ENCODE measurements around the gene WDR83.
A peak's percentile ranks its signal among the peaks of the same experiment; 100 is the strongest.
"Not testable (repeated sequence)": the region's sequence is repeated elsewhere in the genome, so short reads cannot be mapped to it uniquely, and the experiment has no call there.

Gene WDR83

DNA sequence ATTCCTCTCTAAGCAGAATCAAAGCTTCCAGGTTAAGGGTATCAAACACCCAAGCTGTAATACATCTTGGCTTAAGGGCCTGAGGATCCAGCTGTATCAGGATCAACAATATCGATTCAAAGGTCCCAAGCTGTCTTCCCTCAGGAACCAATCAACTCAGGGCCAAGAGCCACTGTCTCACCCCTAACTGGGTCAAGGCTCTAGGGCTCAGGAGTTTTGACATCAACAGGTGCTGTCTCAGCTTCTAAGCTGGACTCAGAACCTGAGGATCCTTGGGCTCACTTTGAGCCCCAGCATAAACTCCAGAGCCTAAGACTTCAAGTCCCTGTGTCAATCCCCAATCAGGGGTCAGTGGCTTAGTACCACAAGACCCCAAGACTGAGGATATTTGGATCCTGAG, 28.9 kb downstream of the WDR83 start:
- DNase-seq (ENCODE audit: low spot score) = no peak
- Histone ChIP-seq H3K27ac (no peak overlapping the region), H3K4me3 (peak overlapping the region; percentile 73)
- TF ChIP-seq CTCF (IDR thresholded peaks at IDR 0.05) = no peak

- peak overlapping the region in 1 of 2 donors; percentile 86 for H3K27ac ChIP-seq
- TF ChIP-seq CTCF (IDR thresholded peaks at IDR 0.05) = no peak
- DNase-seq (ENCODE audit: low spot score) = no peak
- H3K4me3 ChIP-seq = peak overlapping the region; percentile 73
These were observed 29.4 kb downstream of the WDR83 start for GRCh38 chr19:12695997-12696365.

DNA sequence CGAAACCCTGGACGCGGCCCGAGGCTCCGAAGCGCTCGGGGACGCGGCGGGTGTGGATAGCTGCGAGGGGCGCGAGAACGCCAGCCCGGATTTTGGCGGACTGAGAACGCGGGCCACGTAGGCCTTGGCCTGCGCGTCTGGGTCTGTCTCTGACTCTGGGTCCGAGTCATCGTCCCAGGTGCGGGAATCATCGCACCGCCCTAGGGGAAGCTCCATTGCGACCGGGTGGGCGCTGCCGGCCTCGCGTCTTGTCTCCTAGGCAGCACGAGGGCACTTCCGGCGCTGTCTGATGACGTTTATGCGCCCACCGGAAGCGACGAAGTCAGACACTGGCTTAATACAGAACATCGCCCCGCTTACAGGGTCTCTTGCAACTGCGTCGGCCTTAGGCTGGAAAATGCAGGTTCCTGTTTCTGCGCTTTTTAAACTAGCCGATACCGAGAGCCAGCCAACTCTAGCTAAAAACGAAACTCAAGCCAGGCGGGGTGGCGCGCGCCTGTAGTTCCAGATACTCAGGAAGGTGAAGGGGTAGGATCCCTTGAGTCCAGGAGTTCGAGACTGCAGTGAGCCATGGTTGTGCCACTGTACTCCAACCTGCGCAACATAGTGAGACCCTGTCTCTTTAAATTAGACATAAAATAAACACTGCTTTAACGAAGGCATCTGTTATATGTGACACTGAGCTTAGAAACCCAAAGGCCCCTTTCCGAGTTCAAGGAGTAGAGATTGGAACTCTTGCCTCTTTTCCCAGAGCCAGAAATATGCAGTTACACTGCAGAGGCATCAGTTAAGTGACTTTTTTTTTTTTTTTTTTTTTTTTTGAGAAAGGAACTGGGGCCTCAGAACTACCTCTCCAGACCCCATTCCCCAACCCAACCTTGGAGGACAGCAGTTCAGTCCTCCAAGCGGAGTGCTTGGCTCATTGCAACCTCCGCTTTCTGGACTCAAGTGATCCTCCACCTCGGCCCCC, 30.0 kb downstream of the WDR83 start, which contains the start of gene FBXW9:
FBXW9 (minus strand) TSS at position 266 of the 970 bp plus-strand sequence; CDS start at position 216, 50 bp downstream.
- Histone ChIP-seq H3K27ac (peak within 1 kb of the TSS in 1 of 2 donors; percentile 86), H3K4me3 (peak within 1 kb of the TSS; percentile 73)
- peak; percentile 96 for DNase-seq (ENCODE audit: low spot score)
- TF ChIP-seq CTCF (IDR thresholded peaks at IDR 0.05) = no peak

GRCh38 chr19:12697425-12697824, 30.8 kb downstream of the WDR83 start:
- not testable (repeated sequence) for H3K27ac ChIP-seq; H3K4me3 ChIP-seq; DNase-seq (ENCODE audit: low spot score)

- Histone ChIP-seq H3K4me3 (no peak overlapping the region), H3K27ac (no peak overlapping the region)
- DNase-seq (ENCODE audit: low spot score) = no peak
- TF ChIP-seq CTCF (IDR thresholded peaks at IDR 0.05) = no peak
These were observed 31.5 kb downstream of the WDR83 start for GRCh38 chr19:12698138-12698537.

DNA sequence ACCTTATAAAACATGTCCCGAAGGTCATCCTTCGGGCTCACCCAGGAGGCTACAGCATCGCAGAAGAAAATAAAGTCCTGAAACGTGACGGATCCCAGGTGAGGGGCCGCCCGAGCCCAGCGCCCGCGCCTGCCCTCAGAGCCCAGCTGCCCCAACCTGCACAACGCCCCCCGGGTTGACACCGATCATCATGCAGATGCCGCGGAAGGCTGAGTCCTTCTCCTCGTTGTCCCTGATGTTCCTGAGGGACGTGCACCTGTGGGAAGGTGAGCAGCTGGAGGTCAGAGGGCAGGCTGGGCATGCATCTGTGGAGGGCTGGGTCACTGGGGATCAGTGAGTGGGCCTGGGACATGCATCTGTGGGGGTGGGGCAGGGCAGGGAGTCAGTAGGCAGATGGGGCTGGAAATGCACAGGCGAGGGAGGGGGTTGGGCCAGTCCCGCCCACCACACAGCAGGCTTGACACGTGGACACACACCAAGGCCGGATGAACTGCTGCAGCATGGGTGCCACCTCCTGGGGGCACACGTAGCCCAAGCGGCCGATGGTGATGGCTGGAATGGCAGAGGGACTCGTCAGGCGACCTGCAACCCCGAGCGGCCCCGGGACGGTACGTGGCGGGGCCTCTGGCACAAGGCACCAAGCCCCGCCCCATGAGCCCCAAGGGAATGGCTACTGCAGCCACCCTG, 35.1 kb downstream of the WDR83 start:
- TF ChIP-seq CTCF (IDR thresholded peaks at IDR 0.05) = no peak
- no peak for DNase-seq (ENCODE audit: low spot score)
- no peak overlapping the region for H3K4me3 ChIP-seq

DNA sequence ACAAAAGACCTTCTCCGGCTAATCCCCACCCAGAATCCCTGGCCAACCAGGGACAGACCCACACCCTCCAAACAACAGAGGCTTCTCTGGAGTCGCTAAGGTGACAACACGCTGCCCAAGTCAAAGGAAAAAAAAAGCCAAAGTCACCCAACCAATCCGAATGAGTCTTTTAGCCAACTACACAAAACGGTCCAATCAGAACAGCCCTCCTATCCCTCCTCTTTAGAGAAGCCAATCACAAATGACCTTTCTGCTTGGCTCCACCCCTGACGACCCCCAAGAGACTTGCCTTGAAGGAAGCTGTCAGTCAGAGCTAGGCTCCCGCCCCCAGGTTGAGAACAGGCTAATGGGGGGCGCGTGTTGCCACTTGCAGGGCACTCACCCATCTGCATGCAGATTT, 36.4 kb downstream of the WDR83 start:
- Histone ChIP-seq H3K27ac (no peak overlapping the region), H3K4me3 (no peak overlapping the region)
- DNase-seq (ENCODE audit: low spot score) = no peak
- TF ChIP-seq CTCF (IDR thresholded peaks at IDR 0.05) = no peak

More for the DNA sequence above, 35.1 kb downstream of the WDR83 start:
- no peak overlapping the region for H3K27ac ChIP-seq

Data from coronary artery (tissue), 2 donors.